GM12892 (cell line): ENCODE results near the gene RGP1.

Source experiments
- POLR2A ChIP-seq: IDR thresholded peaks from 2 replicates; pipeline ENCODE4 v1.6.1; 2011; ENCODE audit warnings: low read depth, low read length, control low read depth
- POLR2AphosphoS5 ChIP-seq: IDR thresholded peaks from 2 replicates; pipeline ENCODE4 v1.6.1; 2011; ENCODE audit warnings: low read depth, low read length, control low read depth
- TAF1 ChIP-seq: IDR thresholded peaks from 2 replicates; pipeline ENCODE4 v1.6.1; 2011; ENCODE audit warnings: low read depth, mild to moderate bottlenecking, control low read depth, low read length, borderline replicate concordance

DNA sequence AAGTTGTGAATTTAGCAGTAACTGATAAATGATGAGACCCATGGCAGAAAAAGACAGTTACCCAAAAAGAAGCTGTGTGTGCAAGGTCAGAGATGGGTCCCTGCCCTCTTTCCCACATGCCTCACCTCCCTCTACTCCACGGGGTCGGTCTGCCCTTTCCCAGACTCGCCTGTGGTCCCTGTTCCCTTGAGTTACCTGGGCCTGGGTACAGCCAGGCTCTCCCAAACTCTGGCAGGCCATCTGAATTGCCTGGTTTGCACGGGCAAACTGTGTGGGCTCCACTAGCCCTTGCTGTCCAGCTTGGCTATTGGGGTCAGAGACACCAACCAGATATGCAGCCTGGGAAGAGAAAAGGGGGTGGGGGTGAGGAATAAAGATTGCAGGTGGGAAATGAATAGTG is 40.9 kb upstream of the RGP1 start:
- TF ChIP-seq POLR2A (no peak), POLR2AphosphoS5 (no peak), TAF1 (no peak)
